Measurements from ENCODE around the gene KHK. TPM values are rescaled to one million over a fixed set of nuclear protein-coding genes. Genes with fewer than 3 reads are reported as not detected.

Gene KHK
- total and polyA plus RNA-seq, 2 of the 8 experiments (the other 6 are each of a cell fraction or from before 2014, with no cell fraction given): 11.0 to 17.7 TPM

DNA sequence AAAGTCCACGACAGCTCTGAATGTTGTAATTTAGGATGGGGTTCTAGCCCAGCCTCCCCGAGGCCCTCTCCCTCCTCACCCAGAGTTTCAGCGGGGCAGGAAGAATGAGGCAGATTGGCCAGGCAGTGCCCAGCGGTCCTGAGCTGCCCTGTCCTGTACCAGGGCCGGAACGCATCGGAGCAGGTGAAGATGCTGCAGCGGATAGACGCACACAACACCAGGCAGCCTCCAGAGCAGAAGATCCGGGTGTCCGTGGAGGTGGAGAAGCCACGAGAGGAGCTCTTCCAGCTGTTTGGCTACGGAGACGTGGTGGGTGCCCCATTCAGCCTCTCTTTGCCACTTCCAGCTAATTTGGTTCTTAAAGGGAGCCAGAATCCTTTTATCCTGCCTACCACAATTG, 10.8 kb downstream of the KHK start (continued):
- TF ChIP-seq CEBPB (IDR thresholded peaks at IDR 0.05; ENCODE audit: low read depth, low read length) (no peak), TEAD4 (IDR thresholded peaks at IDR 0.05; ENCODE audit: low read depth, low read length) (no peak), TCF12 (IDR thresholded peaks at IDR 0.05; ENCODE audit: low read depth, low read length) (no peak), KDM4A (IDR thresholded peaks at IDR 0.05; ENCODE audit: low read depth, low read length, severe bottlenecking) (no peak)
